GM21360 (cell line): Measurements from ENCODE around the gene OR10V1.

ENCODE experiments used
- ATAC-seq: cut with Tn5 transposase; IDR thresholded peaks from one replicate; pipeline ENCODE4 v1.9.1; 2021; ENCODE audit warnings: mild to moderate bottlenecking, moderate library complexity; ENCODE audit not compliant: unreplicated experiment

The OR10V1 gene

GRCh38 chr11:59668950-59669610 is 44.6 kb downstream of the OR10V1 start, which contains the start of gene PATL1:
PATL1 (minus strand) TSS chr11:59669037; CDS start chr11:59668895, 142 bp downstream.
- peak; percentile 88 for ATAC-seq

GRCh38 chr11:59668188-59668949 is 45.3 kb downstream of the OR10V1 start:
- peak; percentile 21 for ATAC-seq

GRCh38 chr11:59667812-59668187 is 45.8 kb downstream of the OR10V1 start:
- ATAC-seq: no peak

- ATAC-seq: no peak
These were observed 46.7 kb downstream of the OR10V1 start for GRCh38 chr11:59666969-59667368.
